GM23338 (cell line): ENCODE measurements around the gene CACNB3. TPM values are rescaled to one million over a fixed set of nuclear protein-coding genes. Genes with fewer than 3 reads are reported as not detected.

Experiments used
- ATAC-seq: fragments of 200-7000 bp; cut with Tn5 transposase; 3 replicates; pipeline ENCODE4 v1.9.1; 2020
- DNase-seq: peaks from one replicate; pipeline ENCODE4 v3.0.0-alpha.2; 2015; ENCODE audit warnings: low spot score
- H2AFZ ChIP-seq: fragments of 200-600 bp; sonication (generic); 2 replicates; pipeline ENCODE4 v1.8.0; 2016; ENCODE audit warnings: antibody characterized with exemption, mild to moderate bottlenecking, moderate library complexity
- H3F3A ChIP-seq: fragments of 200-600 bp; sonication (generic); replicated peaks from 2 replicates; pipeline ENCODE4 v1.8.0; 2017; ENCODE audit warnings: antibody characterized with exemption, mixed run types, low read depth
- H3K27ac ChIP-seq: fragments of 200-600 bp; sonication (generic); 2 replicates; pipeline ENCODE4 v1.6.1; 2016; ENCODE audit warnings: low read depth
- H3K27me3 ChIP-seq: fragments of 200-600 bp; sonication (generic); 2 replicates; pipeline ENCODE4 v1.8.0; 2016; ENCODE audit warnings: mild to moderate bottlenecking, mixed run types, moderate library complexity; ENCODE audit not compliant: insufficient read depth
- H3K36me3 ChIP-seq: fragments of 200-600 bp; sonication (generic); 2 replicates; pipeline ENCODE4 v1.8.0; 2016; ENCODE audit warnings: mild to moderate bottlenecking; ENCODE audit not compliant: insufficient read depth
- H3K4me1 ChIP-seq: fragments of 200-600 bp; sonication (generic); 2 replicates; pipeline ENCODE4 v1.8.0; 2016; ENCODE audit warnings: mild to moderate bottlenecking, moderate library complexity; ENCODE audit not compliant: insufficient read depth
- H3K4me2 ChIP-seq: fragments of 200-600 bp; sonication (generic); 2 replicates; pipeline ENCODE4 v1.7.1; 2017; ENCODE audit warnings: mixed run types
- H3K4me3 ChIP-seq: fragments of 200-600 bp; sonication (generic); 2 replicates; pipeline ENCODE4 v1.6.1; 2016; ENCODE audit warnings: mixed run types
- H3K79me2 ChIP-seq: fragments of 200-600 bp; sonication (generic); replicated peaks from 2 replicates; pipeline ENCODE4 v1.8.0; 2017; ENCODE audit warnings: mild to moderate bottlenecking; ENCODE audit not compliant: insufficient read depth
- H3K9me2 ChIP-seq: fragments of 200-600 bp; sonication (generic); 2 replicates; pipeline ENCODE4 v1.8.0; 2017; ENCODE audit not compliant: insufficient read depth
- H4K20me1 ChIP-seq: fragments of 200-600 bp; sonication (generic); replicated peaks from 2 replicates; pipeline ENCODE4 v1.8.0; 2017; ENCODE audit warnings: mild to moderate bottlenecking; ENCODE audit not compliant: insufficient read depth
- H3K27ac Mint-ChIP-seq: 2 replicates; pipeline ENCODE4 v1.8.0; 2020; ENCODE audit warnings: inconsistent platforms, mild to moderate bottlenecking, moderate library complexity, mixed read lengths
- H3K27me3 Mint-ChIP-seq: 3 replicates; pipeline ENCODE4 v1.8.0; 2022; ENCODE audit warnings: low read depth, mild to moderate bottlenecking, moderate library complexity, mixed read lengths, inconsistent platforms; ENCODE audit not compliant: insufficient read depth, poor library complexity
- H3K36me3 Mint-ChIP-seq: 3 replicates; pipeline ENCODE4 v1.8.0; 2021; ENCODE audit warnings: low read depth, mild to moderate bottlenecking, inconsistent platforms, moderate library complexity, mixed read lengths
- H3K4me1 Mint-ChIP-seq: 3 replicates; pipeline ENCODE4 v1.8.0; 2020; ENCODE audit warnings: mild to moderate bottlenecking, inconsistent platforms, mixed read lengths
- H3K4me3 Mint-ChIP-seq: 3 replicates; pipeline ENCODE4 v1.8.0; 2021; ENCODE audit warnings: moderate library complexity, mild to moderate bottlenecking, inconsistent platforms, mixed read lengths
- H3K9me3 Mint-ChIP-seq: 3 replicates; pipeline ENCODE4 v1.8.0; 2020; ENCODE audit warnings: moderate library complexity, mild to moderate bottlenecking, inconsistent platforms, mixed read lengths
- CREB1 ChIP-seq: fragments of 250-450 bp; sonication (Bioruptor Pico); IDR thresholded peaks from 2 replicates; pipeline ENCODE4 v1.5.0; 2020; ENCODE audit warnings: low read depth, mild to moderate bottlenecking, moderate library complexity
- EZH2 ChIP-seq: fragments of 200-600 bp; sonication (generic); IDR thresholded peaks from one replicate; pipeline ENCODE4 v1.8.0; 2017; ENCODE audit warnings: antibody characterized with exemption, mild to moderate bottlenecking, low read depth; ENCODE audit not compliant: unreplicated experiment
- EZH2phosphoT487 ChIP-seq: fragments of 200-600 bp; sonication (generic); IDR thresholded peaks from one replicate; pipeline ENCODE4 v1.8.1; 2018; ENCODE audit warnings: antibody characterized with exemption; ENCODE audit not compliant: unreplicated experiment
- JUNB ChIP-seq: IDR thresholded peaks from one replicate; pipeline ENCODE4 v1.6.1; 2016; ENCODE audit warnings: antibody characterized with exemption; ENCODE audit not compliant: unreplicated experiment
- NANOG ChIP-seq: IDR thresholded peaks from 2 replicates; pipeline ENCODE4 v1.6.1; 2016; ENCODE audit warnings: antibody characterized with exemption, borderline replicate concordance
- POLR2AphosphoS5 ChIP-seq: IDR thresholded peaks from 2 replicates; pipeline ENCODE4 v1.6.1; 2016; ENCODE audit warnings: antibody characterized with exemption, low read depth
- STAT1 ChIP-seq: IDR thresholded peaks from one replicate; pipeline ENCODE4 v1.6.1; 2016; ENCODE audit warnings: antibody characterized with exemption; ENCODE audit not compliant: unreplicated experiment
- ZNF114 ChIP-seq: fragments of 250-450 bp; sonication (Bioruptor Pico); IDR thresholded peaks from 2 replicates; pipeline ENCODE4 v1.5.0; 2020; ENCODE audit warnings: mild to moderate bottlenecking, moderate library complexity
- ZNF331 ChIP-seq: fragments of 250-450 bp; sonication (Bioruptor Pico); IDR thresholded peaks from 2 replicates; pipeline ENCODE4 v1.5.0; 2020; ENCODE audit warnings: low read depth, mild to moderate bottlenecking, moderate library complexity
- polyA plus RNA-seq: library from polyadenylated mRNA; unstranded; fragments of >200 nt; fragmentation: Nextera tagmentation; extraction: Ambion mirVana; gene quantifications from 2 replicates; pipeline ENCODE4 v1.2.1, GENCODE V29; 2016
- total RNA-seq: library from RNA; depleted of rRNA; stranded (reverse); fragments of >200 nt; shearing (Covaris generic); gene quantifications from 2 replicates; pipeline ENCODE4 v1.2.3, GENCODE V29; 2014
- TF ChIP-seq, protein P1 (sequence below): fragments of 250-450 bp; sonication (Bioruptor Pico); IDR thresholded peaks from 2 replicates; pipeline ENCODE4 v1.5.0; 2020; ENCODE audit warnings: mild to moderate bottlenecking, moderate library complexity
- TF ChIP-seq, protein P2 (sequence below), 2 experiments: fragments of 200-600 bp in 1 of 2; sonication (generic) in 1 of 2; conservative IDR thresholded peaks; 2 replicates each; pipeline versions ENCODE4 v1.5.1 to v1.6.1; 2016 to 2017; ENCODE audit warnings: antibody characterized with exemption in 2 of 2, low read depth in 2 of 2, mild to moderate bottlenecking in 2 of 2, moderate library complexity in 1 of 2
- TF ChIP-seq, protein P3 (sequence below): IDR thresholded peaks from 2 replicates; pipeline ENCODE4 v1.6.1; 2016; ENCODE audit warnings: antibody characterized with exemption
- TF ChIP-seq, protein P4 (sequence below): IDR thresholded peaks from one replicate; pipeline ENCODE4 v1.6.1; 2018; ENCODE audit warnings: antibody characterized with exemption; ENCODE audit not compliant: unreplicated experiment

CACNB3 gene
- total and polyA plus RNA-seq, 2 experiments from 2014 or later, result 4.1 to 6.2 TPM

DNA sequence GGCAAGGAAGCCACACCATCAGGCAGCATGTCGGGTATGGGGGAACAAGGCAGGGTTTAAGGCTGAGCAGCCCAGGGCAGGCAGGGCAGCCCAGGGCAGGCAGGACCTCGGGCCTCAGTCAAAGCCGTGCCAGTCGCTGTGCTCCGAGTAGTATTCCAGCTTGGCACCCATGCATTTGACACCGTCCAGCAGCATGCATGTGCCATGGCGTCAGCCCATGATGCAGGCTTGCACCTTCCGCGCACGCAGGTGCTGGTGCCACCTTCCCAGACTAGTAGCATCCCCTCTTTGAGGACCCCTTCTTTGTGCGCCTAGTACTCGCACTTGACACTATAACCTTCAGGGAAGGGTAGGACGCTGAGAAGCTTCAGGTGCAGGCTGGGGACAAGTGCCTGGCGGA is 17.8 kb upstream of the CACNB3 start (continued):
- no peak for TF ChIP-seq JUNB

DNA sequence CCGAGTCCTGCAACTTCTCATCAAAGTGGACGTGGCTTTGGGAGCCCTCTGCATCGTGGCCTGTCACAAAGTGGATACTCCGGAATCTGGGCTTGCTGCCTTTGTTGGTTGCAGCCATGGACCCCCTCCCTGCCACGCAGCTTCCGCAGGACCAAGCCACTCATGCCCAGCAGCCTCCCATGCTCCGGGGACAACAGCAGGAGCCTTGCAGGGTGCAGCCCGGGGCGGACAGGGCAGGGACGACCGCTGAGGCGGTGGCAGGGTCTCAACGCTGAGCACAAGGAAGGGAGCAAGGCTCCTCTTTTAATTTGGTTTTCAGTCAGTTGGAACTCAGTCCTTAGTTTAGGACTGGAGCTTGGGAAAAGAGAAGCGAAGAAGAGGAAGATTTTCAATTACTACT is 17.3 kb upstream of the CACNB3 start:
- H3K79me2 ChIP-seq, result no peaks in the 10 kb centered on the region
- H3K4me3 ChIP-seq, result no peak overlapping the region
- H3K36me3 ChIP-seq, result no peaks in the 10 kb centered on the region
- H3K4me1 ChIP-seq, result no peaks in the 10 kb centered on the region
- no peak overlapping the region for H3K27ac ChIP-seq
- no peak for DNase-seq
- H3K4me1 Mint-ChIP-seq, result peaks cover 5% of the 10 kb centered on the region; the same call in 2 of the 3 replicates
- no peak overlapping the region for H3K27ac Mint-ChIP-seq
- no peaks in the 10 kb centered on the region for H3K9me2 ChIP-seq
- no peak for ATAC-seq
- no peaks in the 10 kb centered on the region for H4K20me1 ChIP-seq
- H3K27me3 ChIP-seq, result no peaks in the 10 kb centered on the region
- H3K4me3 Mint-ChIP-seq, result no peak overlapping the region
- peaks cover 11% of the 10 kb centered on the region for H3K27me3 Mint-ChIP-seq
- TF ChIP-seq POLR2AphosphoS5 (no peak), CREB1 (no peak), ZNF114 (CRISPR knock-in tag) (no peak), EZH2 (no peak), NANOG (no peak), ZNF331 (CRISPR knock-in tag) (no peak), JUNB (no peak), EZH2phosphoT487 (no peak), STAT1 (no peak)
- TF ChIP-seq, protein P1, sequence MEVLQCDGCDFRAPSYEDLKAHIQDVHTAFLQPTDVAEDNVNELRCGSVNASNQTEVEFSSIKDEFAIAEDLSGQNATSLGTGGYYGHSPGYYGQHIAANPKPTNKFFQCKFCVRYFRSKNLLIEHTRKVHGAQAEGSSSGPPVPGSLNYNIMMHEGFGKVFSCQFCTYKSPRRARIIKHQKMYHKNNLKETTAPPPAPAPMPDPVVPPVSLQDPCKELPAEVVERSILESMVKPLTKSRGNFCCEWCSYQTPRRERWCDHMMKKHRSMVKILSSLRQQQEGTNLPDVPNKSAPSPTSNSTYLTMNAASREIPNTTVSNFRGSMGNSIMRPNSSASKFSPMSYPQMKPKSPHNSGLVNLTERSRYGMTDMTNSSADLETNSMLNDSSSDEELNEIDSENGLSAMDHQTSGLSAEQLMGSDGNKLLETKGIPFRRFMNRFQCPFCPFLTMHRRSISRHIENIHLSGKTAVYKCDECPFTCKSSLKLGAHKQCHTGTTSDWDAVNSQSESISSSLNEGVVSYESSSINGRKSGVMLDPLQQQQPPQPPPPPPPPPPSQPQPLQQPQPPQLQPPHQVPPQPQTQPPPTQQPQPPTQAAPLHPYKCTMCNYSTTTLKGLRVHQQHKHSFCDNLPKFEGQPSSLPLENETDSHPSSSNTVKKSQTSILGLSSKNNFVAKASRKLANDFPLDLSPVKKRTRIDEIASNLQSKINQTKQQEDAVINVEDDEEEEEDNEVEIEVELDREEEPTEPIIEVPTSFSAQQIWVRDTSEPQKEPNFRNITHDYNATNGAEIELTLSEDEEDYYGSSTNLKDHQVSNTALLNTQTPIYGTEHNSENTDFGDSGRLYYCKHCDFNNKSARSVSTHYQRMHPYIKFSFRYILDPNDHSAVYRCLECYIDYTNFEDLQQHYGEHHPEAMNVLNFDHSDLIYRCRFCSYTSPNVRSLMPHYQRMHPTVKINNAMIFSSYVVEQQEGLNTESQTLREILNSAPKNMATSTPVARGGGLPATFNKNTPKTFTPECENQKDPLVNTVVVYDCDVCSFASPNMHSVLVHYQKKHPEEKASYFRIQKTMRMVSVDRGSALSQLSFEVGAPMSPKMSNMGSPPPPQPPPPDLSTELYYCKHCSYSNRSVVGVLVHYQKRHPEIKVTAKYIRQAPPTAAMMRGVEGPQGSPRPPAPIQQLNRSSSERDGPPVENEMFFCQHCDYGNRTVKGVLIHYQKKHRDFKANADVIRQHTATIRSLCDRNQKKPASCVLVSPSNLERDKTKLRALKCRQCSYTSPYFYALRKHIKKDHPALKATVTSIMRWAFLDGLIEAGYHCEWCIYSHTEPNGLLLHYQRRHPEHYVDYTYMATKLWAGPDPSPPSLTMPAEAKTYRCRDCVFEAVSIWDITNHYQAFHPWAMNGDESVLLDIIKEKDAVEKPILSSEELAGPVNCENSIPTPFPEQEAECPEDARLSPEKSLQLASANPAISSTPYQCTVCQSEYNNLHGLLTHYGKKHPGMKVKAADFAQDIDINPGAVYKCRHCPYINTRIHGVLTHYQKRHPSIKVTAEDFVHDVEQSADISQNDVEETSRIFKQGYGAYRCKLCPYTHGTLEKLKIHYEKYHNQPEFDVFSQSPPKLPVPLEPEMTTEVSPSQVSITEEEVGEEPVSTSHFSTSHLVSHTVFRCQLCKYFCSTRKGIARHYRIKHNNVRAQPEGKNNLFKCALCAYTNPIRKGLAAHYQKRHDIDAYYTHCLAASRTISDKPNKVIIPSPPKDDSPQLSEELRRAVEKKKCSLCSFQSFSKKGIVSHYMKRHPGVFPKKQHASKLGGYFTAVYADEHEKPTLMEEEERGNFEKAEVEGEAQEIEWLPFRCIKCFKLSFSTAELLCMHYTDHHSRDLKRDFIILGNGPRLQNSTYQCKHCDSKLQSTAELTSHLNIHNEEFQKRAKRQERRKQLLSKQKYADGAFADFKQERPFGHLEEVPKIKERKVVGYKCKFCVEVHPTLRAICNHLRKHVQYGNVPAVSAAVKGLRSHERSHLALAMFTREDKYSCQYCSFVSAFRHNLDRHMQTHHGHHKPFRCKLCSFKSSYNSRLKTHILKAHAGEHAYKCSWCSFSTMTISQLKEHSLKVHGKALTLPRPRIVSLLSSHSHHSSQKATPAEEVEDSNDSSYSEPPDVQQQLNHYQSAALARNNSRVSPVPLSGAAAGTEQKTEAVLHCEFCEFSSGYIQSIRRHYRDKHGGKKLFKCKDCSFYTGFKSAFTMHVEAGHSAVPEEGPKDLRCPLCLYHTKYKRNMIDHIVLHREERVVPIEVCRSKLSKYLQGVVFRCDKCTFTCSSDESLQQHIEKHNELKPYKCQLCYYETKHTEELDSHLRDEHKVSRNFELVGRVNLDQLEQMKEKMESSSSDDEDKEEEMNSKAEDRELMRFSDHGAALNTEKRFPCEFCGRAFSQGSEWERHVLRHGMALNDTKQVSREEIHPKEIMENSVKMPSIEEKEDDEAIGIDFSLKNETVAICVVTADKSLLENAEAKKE (CRISPR knock-in tag), result no peak
- TF ChIP-seq, protein P2, sequence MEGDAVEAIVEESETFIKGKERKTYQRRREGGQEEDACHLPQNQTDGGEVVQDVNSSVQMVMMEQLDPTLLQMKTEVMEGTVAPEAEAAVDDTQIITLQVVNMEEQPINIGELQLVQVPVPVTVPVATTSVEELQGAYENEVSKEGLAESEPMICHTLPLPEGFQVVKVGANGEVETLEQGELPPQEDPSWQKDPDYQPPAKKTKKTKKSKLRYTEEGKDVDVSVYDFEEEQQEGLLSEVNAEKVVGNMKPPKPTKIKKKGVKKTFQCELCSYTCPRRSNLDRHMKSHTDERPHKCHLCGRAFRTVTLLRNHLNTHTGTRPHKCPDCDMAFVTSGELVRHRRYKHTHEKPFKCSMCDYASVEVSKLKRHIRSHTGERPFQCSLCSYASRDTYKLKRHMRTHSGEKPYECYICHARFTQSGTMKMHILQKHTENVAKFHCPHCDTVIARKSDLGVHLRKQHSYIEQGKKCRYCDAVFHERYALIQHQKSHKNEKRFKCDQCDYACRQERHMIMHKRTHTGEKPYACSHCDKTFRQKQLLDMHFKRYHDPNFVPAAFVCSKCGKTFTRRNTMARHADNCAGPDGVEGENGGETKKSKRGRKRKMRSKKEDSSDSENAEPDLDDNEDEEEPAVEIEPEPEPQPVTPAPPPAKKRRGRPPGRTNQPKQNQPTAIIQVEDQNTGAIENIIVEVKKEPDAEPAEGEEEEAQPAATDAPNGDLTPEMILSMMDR (conservative IDR thresholded peaks at IDR 0.05; ENCODE audit: low read depth in 2 of 2), result no peak
- TF ChIP-seq, protein P3, sequence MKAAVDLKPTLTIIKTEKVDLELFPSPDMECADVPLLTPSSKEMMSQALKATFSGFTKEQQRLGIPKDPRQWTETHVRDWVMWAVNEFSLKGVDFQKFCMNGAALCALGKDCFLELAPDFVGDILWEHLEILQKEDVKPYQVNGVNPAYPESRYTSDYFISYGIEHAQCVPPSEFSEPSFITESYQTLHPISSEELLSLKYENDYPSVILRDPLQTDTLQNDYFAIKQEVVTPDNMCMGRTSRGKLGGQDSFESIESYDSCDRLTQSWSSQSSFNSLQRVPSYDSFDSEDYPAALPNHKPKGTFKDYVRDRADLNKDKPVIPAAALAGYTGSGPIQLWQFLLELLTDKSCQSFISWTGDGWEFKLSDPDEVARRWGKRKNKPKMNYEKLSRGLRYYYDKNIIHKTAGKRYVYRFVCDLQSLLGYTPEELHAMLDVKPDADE, result no peak
- TF ChIP-seq, protein P4, sequence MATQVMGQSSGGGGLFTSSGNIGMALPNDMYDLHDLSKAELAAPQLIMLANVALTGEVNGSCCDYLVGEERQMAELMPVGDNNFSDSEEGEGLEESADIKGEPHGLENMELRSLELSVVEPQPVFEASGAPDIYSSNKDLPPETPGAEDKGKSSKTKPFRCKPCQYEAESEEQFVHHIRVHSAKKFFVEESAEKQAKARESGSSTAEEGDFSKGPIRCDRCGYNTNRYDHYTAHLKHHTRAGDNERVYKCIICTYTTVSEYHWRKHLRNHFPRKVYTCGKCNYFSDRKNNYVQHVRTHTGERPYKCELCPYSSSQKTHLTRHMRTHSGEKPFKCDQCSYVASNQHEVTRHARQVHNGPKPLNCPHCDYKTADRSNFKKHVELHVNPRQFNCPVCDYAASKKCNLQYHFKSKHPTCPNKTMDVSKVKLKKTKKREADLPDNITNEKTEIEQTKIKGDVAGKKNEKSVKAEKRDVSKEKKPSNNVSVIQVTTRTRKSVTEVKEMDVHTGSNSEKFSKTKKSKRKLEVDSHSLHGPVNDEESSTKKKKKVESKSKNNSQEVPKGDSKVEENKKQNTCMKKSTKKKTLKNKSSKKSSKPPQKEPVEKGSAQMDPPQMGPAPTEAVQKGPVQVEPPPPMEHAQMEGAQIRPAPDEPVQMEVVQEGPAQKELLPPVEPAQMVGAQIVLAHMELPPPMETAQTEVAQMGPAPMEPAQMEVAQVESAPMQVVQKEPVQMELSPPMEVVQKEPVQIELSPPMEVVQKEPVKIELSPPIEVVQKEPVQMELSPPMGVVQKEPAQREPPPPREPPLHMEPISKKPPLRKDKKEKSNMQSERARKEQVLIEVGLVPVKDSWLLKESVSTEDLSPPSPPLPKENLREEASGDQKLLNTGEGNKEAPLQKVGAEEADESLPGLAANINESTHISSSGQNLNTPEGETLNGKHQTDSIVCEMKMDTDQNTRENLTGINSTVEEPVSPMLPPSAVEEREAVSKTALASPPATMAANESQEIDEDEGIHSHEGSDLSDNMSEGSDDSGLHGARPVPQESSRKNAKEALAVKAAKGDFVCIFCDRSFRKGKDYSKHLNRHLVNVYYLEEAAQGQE, result no peak
- H3K4me2 ChIP-seq, result no peak overlapping the region
- H2AFZ ChIP-seq, result no peak overlapping the region
- no peaks in the 10 kb centered on the region for H3K36me3 Mint-ChIP-seq
- no peaks in the 10 kb centered on the region for H3F3A ChIP-seq
- H3K9me3 Mint-ChIP-seq, result no peaks in the 10 kb centered on the region
